NCI-H526 treated with DMSO at 0.1 percent for 48 hours (cell line): ENCODE data around the gene RPLP1.

ENCODE experiments used
- DNase-seq: peaks from one replicate; lab custom pipeline; 2025; lab: John Stamatoyannopoulos, UW

The RPLP1 gene

GRCh38 chr15:69469467-69470201, 17.0 kb downstream of the RPLP1 start:
- DNase-seq: no peak

DNA sequence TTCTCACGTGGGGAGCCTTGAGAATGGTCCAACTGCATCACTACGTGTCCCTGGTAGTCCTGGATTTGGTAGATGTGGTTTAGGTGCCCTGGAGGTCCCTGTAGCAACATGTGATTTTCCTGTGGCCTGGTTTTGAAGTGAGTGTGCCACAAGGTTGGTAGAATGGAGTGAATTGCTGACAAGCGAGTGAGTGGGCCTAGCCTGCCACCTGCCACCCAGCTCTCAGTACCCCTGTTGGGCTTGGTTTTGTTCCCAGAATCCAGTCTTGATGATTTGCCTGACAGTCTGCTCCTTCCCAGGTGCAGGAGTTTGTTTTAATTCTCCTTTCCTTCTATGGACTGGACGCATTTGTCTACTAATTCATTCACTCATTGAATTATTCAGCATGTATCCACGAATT, 19.4 kb downstream of the RPLP1 start:
- DNase-seq: no peak

DNA sequence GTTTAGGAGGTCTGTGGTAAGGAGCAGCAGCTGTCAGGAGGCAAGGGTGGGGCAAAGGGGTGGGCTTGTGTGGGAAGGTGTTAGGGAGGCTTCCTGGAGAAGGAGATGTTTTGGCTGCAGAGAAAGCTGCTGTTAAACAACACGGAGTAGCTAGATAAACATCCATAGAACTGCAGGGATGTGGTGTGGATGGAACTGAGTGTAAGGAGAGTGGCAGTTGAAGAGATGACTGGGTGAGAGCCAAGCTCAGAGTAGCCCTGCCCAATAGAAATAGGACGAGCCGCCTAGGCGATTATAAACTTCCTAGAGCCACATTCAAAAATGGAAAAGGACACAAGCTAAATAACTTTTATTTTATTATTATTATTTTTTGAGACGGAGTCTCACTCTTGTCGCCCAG, 19.9 kb downstream of the RPLP1 start:
- DNase-seq: no peak

GRCh38 chr15:69474291-69474690, 21.7 kb downstream of the RPLP1 start:
- no peak for DNase-seq

DNA sequence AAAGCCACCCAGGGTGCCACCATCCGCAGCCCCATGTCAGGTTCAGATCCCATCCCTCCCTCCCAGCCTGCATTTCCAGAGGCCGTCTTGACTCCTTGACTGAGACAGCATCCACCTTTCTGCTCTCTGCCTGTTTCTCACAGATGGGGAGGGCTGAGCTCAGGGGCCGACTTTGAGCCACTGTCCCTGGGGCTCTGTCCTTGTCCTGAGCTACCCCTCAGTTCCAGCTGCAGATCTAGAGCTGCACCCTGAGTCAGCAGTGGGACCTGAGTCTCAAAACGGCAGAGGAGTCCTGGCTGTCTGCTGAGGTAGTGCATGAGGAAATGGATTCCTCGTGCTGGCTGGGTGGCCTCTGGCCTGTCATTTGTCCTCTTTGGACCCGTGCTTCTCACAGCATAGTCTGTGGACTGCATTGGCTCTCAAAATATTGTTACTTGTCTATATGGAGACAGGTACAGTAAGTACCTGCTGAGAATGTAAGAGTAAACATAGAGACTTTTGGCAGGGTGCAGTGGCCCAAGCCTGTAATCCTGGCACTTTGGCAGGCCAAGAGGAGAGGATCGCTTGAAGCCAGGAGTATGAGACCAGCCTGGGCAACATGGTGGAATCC, 22.3 kb downstream of the RPLP1 start:
- DNase-seq: no peak

DNA sequence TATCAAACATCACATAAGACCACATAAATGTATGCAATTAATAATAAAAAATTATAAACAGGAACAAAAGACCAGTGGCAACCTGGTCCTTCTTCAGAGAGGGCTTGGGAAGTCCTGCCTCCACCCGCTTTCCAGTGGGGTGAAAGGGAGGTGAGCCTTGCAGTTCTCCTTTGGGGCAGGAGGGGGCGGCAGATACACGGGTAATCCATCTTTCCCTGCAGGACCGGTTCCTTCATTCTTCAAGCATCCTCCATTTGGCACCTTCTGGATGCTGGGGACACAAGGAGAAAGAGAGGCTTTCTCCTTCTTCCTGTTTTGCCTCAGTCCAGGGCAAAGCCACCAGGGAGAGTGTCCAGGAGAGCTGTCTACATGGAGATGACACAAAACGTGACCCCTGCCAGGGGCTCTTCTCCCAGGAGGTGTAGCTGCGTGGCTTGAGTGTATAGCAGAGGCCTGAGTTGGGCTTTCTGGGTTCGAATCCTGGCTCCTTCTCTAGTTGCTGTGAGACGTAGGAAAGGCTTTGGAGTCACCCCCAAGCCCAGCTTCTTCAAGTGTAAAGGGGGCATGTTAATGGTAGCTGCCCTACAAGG, 23.2 kb downstream of the RPLP1 start:
- DNase-seq: peak; percentile 18

DNA sequence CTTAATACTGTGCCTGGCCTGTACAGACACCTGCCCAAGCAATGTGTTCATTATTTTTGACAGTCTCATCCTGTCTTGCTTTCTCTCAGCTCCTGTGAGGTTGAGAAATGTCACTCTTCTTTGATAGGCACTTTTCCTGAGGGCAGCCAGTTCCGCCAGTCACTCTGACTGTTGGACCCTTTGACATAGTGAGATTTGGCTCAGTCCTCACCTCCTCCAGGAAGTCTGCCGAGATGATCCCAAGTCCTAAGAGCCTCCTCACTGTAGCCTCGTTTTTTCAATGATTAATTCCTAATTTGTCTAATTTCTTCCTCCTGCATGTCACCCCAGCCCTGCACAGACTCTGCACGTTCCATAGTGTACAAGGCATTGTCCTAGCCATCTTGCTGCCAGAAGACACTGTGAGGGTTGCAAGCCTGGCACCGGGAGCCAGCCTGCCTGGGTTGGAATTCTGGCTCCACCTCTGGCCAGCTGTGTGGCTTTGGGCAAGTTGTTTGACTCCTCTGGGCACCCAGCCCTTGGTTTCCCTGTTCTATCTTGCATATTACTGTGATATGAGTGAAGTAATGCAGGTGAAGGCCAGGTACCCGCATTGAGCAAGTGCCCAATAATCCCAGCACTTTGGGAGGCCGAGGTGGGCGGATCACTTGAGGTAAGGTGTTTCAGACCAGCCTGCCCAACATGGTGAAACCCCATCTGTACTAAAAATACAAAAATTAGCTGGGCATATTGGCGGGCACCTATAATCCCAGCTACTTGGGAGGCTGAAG, 24.3 kb downstream of the RPLP1 start:
- no peak for DNase-seq

DNA sequence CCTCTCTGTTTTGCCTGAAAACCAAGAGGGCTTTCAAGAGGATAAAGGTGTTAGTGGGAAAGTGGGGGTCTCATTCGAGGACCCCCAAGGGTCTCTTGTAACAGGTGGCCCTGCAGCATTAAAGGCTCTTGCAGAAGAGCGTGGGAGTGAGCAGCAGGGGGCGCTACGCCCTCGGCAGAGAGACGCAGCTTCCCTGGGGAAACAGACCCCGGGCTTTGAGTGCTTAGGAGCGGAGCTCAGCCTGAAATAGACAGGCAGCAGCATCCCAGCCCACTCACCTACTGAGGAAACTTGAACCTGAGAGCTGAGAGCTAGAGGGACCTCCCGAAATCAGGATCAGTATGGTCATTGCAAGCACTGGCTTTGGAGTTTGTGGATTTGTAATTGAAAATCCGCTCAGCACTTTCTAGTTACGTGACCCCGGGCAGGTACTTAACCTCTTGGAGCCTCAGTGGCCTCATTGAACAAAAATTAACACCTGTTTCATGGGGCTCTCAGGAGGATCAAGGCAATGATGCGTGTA, 25.7 kb downstream of the RPLP1 start:
- DNase-seq: peak; percentile 70

GRCh38 chr15:69479081-69479480, 26.5 kb downstream of the RPLP1 start:
- DNase-seq: no peak

GRCh38 chr15:69479971-69480370, 27.4 kb downstream of the RPLP1 start:
- no peak for DNase-seq

GRCh38 chr15:69480932-69481331, 28.3 kb downstream of the RPLP1 start:
- DNase-seq: no peak

- peak; percentile 11 for DNase-seq
Observed at GRCh38 chr15:69482686-69483256, 30.2 kb downstream of the RPLP1 start.

DNA sequence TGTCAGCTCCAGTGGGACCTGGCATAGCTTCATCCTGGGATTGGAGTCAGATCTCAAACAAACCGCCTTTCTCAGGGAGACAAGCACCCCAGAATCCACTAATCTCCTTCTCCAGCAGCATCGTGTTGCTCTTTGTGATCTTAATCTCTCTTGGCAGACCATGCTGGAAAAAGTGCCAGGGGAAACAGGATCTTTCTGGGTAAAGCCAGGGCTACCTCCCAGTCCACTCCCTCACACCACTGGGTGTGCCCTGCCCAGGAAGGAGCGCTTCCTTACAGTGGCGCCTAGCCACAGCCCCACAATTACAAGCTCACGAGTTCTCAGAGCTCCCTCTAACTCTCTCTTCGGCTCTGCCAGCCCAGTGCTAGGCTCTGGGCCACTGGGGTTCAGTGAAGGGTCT, 32.2 kb downstream of the RPLP1 start:
- DNase-seq: no peak

- no peak for DNase-seq
Observed at GRCh38 chr15:69486481-69487110, 34.0 kb downstream of the RPLP1 start.

DNA sequence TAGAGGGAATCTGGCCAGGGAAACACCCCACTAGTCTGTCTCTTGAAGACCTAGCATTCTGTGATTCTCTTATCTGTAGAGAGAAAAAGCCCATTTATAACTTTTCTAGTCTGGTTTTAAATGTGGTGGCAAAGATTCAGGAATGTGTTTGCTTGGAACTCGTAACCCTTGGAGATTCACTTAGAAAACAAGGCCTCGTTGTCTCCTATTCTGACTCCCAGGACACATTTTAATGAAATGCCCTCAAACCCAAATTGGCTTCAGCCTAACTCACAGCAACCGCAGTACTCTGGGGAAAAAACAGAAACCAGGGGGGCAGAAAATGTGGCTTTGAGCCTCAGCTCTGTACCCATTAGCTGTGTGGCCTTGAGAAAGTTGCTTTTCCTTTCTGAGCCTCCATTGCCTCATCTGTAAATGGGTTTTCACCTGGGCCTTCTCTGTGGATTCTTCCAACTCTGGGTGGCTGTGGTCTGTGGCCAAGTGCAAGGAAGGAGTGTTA, 36.5 kb downstream of the RPLP1 start:
- DNase-seq: no peak

GRCh38 chr15:69490356-69491037, 37.9 kb downstream of the RPLP1 start:
- no peak for DNase-seq

GRCh38 chr15:69491038-69491505, 38.5 kb downstream of the RPLP1 start:
- peak; percentile 79 for DNase-seq

GRCh38 chr15:69493406-69493805, 40.8 kb downstream of the RPLP1 start:
- DNase-seq: no peak

GRCh38 chr15:69496001-69496400, 43.4 kb downstream of the RPLP1 start:
- DNase-seq: no peak

- no peak for DNase-seq
Observed at GRCh38 chr15:69497076-69497475, 44.5 kb downstream of the RPLP1 start.

DNA sequence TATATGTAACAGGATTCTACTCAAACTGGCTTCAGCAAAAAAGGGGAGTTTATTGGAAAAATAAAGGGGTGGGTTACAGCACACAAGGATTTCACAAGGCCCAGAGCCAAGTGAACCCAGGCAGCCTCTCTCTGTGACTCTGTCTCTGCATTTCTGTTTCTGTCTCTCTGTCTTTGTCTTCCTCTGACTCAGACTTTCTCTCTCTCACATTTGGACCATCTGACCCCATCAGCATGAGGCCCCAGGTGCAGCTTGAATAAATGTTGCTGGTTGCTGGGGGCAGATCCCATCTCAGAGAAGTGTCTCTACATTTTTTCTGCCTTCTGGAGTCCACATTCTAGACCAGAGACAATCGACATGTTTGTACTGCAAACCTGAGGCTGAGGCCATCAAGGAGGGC, 45.0 kb downstream of the RPLP1 start:
- DNase-seq: no peak
